IMR-90 (cell line): ENCODE measurements around the gene ALOX5AP.

Experiments
- BHLHE40 ChIP-seq: fragments of 150-350 bp; IDR thresholded peaks from 2 replicates; pipeline ENCODE4 v1.6.1; 2016; ENCODE audit warnings: mild to moderate bottlenecking, low read depth, low read length
- CEBPB ChIP-seq: IDR thresholded peaks from 2 replicates; pipeline ENCODE4 v1.6.1; 2012; ENCODE audit warnings: low read depth, low read length, improper control_type of control experiment
- CHD1 ChIP-seq: IDR thresholded peaks from 2 replicates; pipeline ENCODE4 v1.6.1; 2012; ENCODE audit warnings: low read depth, low read length, improper control_type of control experiment
- MAFK ChIP-seq: IDR thresholded peaks from 2 replicates; pipeline ENCODE4 v1.6.1; 2012; ENCODE audit warnings: low read depth, low read length, improper control_type of control experiment
- MAZ ChIP-seq: IDR thresholded peaks from 2 replicates; pipeline ENCODE4 v1.6.1; 2012; ENCODE audit warnings: low read depth, mild to moderate bottlenecking, low read length, improper control_type of control experiment, moderate library complexity, borderline replicate concordance
- NFE2L2 ChIP-seq: fragments of 150-350 bp; IDR thresholded peaks from 2 replicates; pipeline ENCODE4 v1.6.1; 2016; ENCODE audit warnings: low read depth, mild to moderate bottlenecking, low read length
- POLR2A ChIP-seq: IDR thresholded peaks from 2 replicates; pipeline ENCODE4 v1.6.1; 2012; ENCODE audit warnings: mild to moderate bottlenecking, low read depth, low read length
- RAD21 ChIP-seq: IDR thresholded peaks from 2 replicates; pipeline ENCODE4 v1.6.1; 2012; ENCODE audit warnings: low read length, improper control_type of control experiment
- RCOR1 ChIP-seq: IDR thresholded peaks from 2 replicates; pipeline ENCODE4 v1.6.1; 2012; ENCODE audit warnings: mild to moderate bottlenecking, low read length, improper control_type of control experiment; ENCODE audit not compliant: insufficient replicate concordance
- RFX5 ChIP-seq: IDR thresholded peaks from 2 replicates; pipeline ENCODE4 v1.8.0; 2012; ENCODE audit warnings: low read depth, mild to moderate bottlenecking, low read length, moderate library complexity
- SMC3 ChIP-seq: fragments of 150-350 bp; IDR thresholded peaks from 2 replicates; pipeline ENCODE4 v1.6.1; 2016; ENCODE audit warnings: low read depth, mild to moderate bottlenecking, antibody characterized with exemption, low read length, moderate library complexity
- TF ChIP-seq, protein P1 (sequence below): conservative IDR thresholded peaks from 2 replicates; pipeline ENCODE4 v1.5.1; 2012; ENCODE audit warnings: mild to moderate bottlenecking, low read depth, low read length, improper control_type of control experiment
- TF ChIP-seq, protein P2 (sequence below): fragments of 150-350 bp; IDR thresholded peaks from 2 replicates; pipeline ENCODE4 v1.6.1; 2017; ENCODE audit warnings: mild to moderate bottlenecking, antibody characterized with exemption, low read length, low read depth

DNA sequence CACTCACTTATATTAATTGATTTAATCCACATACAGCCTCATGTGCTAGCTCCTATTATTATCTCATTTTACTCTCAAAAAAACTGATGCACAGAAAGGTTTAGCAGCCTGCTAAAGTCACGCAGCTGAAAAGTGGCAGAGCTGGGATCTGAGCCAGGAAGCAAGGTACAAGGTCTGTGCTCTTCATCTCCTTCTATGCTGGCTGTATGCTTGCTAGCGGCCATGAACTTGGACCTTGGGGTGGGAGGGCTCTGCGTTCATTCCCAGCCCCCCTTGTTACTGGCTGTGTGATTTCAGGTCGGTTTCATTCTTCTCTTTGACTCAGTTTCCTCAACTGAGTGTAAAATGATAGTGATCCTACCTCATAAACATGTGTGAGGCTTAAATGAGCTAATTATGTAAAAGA lies 69.8 kb downstream of the ALOX5AP start:
- TF ChIP-seq, protein P1, sequence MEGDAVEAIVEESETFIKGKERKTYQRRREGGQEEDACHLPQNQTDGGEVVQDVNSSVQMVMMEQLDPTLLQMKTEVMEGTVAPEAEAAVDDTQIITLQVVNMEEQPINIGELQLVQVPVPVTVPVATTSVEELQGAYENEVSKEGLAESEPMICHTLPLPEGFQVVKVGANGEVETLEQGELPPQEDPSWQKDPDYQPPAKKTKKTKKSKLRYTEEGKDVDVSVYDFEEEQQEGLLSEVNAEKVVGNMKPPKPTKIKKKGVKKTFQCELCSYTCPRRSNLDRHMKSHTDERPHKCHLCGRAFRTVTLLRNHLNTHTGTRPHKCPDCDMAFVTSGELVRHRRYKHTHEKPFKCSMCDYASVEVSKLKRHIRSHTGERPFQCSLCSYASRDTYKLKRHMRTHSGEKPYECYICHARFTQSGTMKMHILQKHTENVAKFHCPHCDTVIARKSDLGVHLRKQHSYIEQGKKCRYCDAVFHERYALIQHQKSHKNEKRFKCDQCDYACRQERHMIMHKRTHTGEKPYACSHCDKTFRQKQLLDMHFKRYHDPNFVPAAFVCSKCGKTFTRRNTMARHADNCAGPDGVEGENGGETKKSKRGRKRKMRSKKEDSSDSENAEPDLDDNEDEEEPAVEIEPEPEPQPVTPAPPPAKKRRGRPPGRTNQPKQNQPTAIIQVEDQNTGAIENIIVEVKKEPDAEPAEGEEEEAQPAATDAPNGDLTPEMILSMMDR: no peak
- TF ChIP-seq, protein P2, sequence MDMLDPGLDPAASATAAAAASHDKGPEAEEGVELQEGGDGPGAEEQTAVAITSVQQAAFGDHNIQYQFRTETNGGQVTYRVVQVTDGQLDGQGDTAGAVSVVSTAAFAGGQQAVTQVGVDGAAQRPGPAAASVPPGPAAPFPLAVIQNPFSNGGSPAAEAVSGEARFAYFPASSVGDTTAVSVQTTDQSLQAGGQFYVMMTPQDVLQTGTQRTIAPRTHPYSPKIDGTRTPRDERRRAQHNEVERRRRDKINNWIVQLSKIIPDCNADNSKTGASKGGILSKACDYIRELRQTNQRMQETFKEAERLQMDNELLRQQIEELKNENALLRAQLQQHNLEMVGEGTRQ: no peak
- TF ChIP-seq POLR2A (no peak), SMC3 (no peak), RFX5 (no peak), MAZ (no peak), NFE2L2 (no peak), MAFK (no peak), CEBPB (no peak), RCOR1 (no peak), RAD21 (no peak), CHD1 (no peak), BHLHE40 (no peak)
